GM19351 (cell line): ENCODE data around the gene PER2.
"Not testable (repeated sequence)": the region's sequence is repeated elsewhere in the genome, so short reads cannot be mapped to it uniquely, and the experiment has no call there.

Experiments used
- ATAC-seq: cut with Tn5 transposase; IDR thresholded peaks from one replicate; pipeline ENCODE4 v1.9.1; 2021; ENCODE audit warnings: mild to moderate bottlenecking, moderate library complexity; ENCODE audit not compliant: unreplicated experiment

Gene PER2, protein sequence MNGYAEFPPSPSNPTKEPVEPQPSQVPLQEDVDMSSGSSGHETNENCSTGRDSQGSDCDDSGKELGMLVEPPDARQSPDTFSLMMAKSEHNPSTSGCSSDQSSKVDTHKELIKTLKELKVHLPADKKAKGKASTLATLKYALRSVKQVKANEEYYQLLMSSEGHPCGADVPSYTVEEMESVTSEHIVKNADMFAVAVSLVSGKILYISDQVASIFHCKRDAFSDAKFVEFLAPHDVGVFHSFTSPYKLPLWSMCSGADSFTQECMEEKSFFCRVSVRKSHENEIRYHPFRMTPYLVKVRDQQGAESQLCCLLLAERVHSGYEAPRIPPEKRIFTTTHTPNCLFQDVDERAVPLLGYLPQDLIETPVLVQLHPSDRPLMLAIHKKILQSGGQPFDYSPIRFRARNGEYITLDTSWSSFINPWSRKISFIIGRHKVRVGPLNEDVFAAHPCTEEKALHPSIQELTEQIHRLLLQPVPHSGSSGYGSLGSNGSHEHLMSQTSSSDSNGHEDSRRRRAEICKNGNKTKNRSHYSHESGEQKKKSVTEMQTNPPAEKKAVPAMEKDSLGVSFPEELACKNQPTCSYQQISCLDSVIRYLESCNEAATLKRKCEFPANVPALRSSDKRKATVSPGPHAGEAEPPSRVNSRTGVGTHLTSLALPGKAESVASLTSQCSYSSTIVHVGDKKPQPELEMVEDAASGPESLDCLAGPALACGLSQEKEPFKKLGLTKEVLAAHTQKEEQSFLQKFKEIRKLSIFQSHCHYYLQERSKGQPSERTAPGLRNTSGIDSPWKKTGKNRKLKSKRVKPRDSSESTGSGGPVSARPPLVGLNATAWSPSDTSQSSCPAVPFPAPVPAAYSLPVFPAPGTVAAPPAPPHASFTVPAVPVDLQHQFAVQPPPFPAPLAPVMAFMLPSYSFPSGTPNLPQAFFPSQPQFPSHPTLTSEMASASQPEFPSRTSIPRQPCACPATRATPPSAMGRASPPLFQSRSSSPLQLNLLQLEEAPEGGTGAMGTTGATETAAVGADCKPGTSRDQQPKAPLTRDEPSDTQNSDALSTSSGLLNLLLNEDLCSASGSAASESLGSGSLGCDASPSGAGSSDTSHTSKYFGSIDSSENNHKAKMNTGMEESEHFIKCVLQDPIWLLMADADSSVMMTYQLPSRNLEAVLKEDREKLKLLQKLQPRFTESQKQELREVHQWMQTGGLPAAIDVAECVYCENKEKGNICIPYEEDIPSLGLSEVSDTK (N-terminal part only)

DNA sequence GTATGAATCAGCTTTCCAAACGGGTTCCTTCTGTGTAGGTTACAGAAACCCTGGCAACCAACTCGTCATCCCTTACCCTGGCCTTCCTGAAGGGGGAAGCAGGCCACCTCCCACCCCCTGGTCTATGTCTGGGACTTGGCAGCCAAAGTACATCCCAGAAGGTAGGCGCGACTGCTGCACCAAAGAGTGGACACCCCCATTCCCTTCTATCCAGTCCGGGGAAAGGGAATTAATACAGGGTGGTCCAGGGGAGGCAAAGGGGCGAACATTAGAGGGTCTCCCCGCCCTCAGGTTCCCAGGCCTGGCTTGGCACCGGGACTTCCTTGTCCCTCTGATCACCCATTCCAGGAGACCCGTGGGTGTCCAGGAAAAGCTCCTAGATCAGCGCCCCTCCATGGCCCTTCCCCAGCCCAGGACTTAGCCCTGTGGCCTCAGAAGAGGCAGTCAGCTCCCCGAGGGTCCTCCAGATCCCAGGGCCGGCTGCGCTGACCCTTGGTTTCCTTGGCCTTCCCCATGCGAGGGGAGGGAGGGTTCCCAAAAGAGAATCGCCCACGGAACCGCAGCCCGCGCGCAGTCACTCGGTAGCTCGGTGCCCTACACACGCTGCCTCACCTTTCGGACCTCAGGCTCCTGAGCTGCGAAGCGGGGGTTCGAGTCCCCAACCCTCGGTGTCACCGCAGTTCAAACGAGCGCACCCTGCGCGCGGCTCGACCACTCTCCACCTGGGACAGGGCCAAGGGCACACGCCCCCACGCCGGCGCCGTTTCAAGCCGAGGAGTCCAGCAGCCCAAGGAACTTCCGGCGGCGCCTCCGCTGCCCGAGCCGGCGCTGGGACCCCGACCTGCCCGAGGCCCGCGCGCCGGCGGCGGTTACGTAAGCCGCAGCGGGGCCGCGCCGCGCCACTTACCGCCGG, at the start of gene PER2:
TSS of gene PER2 (minus strand) at position 874 of the 913 bp plus-strand sequence. CDS start 10,674 bp downstream, outside the sequence.
- peak; percentile 32 for ATAC-seq

DNA sequence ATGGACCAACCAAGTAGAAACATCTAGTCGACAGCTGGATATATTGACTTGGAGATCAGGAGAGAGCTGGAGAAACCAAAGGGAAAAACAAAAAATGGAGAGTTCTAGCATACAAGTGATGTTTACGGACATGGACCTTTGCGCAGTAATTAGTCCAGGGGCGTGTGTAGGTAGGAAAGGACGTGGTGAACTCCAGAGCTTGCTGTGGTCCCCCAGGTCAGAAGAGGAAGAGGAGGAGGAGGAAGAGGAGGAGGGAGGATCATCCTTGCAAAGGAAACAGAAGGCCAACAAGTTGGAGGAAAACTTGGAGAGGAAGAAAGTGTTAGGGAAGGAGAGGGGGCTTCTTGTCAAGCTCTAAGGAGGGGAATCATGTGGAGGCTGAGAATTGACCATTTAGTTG, 49.4 kb upstream of the PER2 start:
- no peak for ATAC-seq

DNA sequence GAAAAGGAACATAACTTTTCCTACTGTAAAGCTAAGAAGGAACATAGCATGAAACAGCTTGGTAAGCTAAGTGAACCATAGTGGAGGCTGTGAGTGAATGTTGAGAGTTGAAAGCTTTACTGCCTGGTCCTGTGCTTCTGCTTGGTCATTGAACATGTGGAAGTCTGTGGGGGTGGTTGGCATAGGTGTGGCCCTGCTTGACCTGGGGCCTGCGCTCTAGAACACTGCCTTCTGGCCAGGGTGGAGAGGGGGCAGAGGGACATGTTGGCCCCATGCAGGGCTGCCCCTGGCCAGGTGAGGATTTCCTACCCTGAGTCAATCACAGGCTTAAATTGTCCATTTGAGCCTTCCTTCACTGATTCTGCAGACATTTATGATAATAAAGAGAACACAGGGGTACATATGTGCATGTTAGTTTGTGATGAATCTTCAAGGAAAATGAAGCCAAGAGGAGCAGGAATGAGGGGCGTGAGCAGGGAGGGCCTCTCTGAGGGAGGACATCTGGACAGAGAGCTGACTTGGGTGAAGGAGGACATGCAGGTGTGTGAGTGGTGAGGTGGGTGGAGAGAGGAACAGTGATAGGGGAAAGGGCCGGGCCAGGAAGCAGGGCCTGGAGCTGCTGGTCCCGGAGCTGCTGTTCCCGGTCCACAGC, 48.5 kb upstream of the PER2 start:
- no peak for ATAC-seq

DNA sequence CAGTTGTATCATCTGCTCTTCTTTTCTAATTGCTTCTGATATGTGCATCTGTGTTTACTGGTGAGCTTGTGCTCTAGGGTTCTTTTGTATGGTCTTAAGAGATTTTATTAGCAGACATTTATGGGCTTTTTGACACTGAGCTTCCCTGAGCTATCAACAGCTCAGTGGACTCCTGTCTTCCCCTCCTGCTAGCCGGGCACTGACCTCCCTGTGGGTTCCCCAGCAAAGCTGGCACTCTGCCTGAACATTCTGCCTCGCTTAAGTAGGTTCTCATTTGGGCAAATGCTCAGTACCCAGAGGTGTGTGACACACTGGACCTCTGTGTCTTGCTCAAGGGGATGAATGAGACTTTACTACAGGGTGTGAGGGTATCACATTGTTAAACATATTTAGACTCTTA, 47.7 kb upstream of the PER2 start:
- ATAC-seq, result no peak

DNA sequence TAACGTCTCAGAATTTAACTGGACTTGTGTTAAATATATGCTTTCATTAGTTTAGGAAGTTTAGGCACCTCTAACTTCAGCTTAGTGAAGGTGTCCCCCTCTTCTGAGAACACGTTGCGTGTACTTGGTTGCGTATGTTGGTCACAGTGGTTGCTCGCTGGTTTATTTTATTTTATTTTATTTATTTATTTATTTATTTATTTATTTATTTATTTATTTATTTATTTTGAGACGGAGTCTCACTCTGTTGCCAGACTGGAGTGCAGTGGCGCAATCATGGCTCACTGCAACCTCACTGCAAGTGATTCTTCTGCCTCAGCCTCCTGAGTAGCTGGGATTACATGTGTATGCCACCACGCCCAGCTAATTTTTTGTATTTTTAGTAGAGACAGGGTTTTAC, 47.2 kb upstream of the PER2 start:
- ATAC-seq, result not testable (repeated sequence)

DNA sequence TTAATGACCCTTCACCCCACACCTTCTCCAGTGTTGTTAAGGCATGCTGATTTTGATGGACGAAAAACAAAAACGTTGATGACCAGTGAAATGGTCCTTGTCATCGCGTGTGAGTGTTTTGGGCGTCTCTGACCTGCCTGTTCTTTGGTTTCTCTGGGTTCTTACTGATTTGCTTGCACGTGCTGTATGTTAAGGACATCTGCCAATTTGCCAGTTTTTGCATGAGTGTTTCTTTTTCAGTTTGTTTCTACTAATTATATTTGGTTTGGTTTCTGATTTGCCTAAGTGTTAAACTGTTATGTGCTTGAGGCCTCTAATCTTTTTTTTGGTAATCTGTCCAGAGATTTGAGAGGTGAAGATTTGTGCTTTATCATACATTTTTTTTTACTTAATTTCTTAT, 46.5 kb upstream of the PER2 start:
- ATAC-seq, result no peak

DNA sequence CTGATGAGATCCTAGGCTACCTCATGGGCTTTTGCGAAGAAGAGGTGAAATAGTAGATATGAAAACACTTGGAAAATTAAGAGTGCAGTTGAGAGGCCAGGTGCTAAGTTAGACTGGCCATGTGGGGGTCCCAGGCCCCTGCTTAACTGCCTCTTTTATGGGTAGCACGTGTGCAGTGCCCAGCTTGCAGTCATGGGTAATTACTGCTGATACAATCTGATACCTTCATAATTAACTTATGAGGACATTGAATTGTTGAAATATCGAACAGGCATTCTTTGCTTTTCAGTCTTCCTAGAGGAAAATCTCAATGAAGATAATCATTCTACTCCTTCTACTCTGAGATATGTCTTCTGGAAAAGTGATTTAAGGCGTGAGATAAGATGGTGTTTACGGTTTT, 43.5 kb upstream of the PER2 start:
- ATAC-seq, result no peak

DNA sequence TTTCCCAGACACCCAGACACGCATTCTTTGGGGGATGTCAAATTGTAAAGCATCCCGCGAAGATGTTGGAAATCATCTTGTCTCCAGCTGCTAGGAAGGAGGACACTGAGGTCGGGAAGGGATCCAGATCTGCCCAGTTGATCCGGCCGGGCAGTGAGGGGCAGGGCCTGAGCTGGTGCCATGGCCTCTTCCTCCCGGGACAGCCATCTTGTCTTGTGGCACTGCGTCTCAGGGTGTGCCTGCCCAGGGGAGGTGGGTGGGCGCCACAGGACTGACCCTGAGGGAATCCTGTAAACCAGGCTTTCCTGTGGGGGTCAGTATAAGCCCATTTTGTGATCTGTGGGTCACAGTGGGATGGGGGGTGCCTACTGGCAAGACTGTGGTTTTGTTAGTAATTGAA, 42.0 kb upstream of the PER2 start:
- no peak for ATAC-seq

DNA sequence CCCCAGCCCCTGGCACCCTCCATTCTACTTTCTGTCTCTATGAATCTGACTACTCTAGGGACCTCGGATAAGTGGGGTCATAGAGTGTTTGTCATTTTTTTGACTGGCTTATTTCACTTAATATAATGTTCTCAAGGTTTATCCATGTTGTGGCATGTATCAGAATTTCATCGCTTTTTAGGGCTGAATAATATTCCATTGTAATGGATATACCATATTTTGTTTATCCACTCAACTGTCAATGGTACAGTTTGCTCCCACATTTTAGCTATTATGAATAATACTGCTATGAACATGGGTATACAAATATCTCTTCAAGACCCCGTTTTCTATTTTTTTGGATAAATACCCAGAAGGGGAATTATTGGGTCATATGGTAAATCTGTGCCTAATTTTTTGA, 39.3 kb upstream of the PER2 start:
- ATAC-seq, result no peak

DNA sequence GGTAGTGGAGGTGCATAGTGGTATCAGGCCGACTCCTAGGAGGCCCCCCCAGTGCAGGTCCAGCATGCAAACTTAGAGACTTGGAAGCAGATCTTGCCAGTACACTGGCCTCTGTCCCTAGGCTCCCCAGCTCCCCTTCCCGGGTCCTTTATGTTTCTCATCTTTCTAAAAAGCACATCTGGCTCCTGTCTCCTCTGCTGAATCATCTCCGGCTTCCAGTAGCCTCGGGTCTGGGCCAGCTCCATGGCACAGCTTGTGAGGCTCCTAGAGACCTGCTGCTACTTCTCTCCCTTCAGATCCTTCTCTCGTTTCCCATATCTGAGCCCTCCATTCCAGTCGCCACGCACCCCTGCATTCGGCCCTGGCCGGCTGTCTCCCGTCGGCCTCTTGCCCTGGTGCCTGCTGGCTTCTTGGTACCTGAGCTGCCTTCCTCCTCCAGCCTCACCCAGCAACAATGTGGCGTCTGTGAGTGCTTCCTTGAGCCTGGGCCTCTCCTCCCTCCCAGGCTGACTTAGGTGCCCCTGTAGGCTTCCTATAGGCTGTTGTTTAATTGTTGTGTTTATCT, 38.5 kb upstream of the PER2 start:
- ATAC-seq, result no peak

DNA sequence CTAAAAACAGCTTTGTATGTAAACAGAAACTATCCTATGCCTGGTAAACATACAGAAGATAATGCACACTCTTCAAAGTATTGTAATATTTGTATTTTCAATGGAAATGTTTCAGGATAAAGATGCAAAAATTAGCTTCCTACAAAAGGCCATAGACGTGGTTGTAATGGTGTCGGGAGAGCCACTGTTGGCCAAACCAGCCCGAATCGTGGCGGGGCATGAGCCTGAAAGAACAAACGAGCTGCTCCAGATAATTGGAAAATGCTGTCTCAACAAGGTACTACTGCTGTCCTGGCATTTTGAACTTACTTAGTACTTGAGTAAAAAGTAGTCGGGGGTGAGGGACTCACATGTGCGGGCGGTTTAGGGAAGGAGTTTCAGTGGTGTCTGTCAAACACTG, 37.3 kb upstream of the PER2 start:
- no peak for ATAC-seq

DNA sequence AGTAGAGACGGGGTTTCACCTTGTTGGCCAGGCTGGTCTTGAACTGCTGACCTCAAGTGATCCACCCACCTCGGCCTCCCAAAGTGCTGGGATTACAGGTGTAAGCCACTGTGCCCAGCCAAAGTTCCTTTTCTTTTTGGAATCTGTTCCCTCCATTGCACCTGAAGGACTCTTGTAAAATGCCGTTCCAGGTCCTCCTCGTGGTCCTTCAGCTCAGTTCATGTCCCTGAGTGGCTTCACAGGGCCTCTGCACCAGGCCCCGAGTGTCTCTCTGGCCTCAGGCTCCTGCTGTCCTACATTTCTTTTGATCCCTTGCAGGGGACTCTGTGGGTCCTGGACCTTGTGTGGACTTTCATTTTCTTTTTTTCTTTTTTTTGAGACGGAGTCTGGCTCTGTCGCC, 35.8 kb upstream of the PER2 start:
- ATAC-seq, result not testable (repeated sequence)

DNA sequence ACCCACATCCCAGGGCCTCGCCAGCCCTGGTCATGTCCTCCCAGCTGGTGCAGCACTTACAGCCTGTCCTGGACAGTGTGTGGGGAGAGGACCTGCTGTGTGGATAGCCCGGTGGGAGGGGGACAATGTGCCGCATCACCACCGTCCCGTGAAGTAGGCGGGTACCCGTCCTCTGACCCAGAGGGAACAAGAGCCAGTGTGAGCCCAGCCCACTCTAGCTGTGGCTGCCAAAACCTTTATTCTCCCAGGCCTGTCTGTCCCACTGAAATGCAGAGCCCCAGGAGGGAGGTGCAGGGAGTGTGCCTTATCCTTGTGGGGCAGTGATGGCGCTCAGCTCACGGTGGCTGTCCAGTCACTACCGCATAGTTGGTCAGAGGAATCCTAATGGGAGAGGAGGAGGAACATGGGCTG, 33.6 kb upstream of the PER2 start:
- ATAC-seq, result no peak

DNA sequence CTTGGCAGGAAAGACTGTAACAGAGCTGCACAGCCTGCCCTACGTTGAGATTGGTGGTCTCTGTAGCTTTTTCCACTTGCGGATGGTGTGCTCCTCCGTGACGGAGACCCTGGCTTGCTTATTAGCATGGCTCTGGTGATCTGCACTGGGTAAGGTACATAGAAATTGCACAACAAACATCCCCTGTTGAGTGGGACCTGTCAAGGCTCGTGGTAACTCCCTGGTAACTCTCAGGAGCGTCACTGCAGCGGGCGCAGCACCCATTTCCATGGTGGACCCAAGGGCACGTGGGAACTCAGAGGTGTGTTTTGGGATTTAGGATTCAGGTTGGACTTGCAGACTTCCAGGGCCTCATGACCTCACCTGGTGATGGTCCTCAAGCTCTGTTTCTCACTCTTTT, 33.1 kb upstream of the PER2 start:
- no peak for ATAC-seq

DNA sequence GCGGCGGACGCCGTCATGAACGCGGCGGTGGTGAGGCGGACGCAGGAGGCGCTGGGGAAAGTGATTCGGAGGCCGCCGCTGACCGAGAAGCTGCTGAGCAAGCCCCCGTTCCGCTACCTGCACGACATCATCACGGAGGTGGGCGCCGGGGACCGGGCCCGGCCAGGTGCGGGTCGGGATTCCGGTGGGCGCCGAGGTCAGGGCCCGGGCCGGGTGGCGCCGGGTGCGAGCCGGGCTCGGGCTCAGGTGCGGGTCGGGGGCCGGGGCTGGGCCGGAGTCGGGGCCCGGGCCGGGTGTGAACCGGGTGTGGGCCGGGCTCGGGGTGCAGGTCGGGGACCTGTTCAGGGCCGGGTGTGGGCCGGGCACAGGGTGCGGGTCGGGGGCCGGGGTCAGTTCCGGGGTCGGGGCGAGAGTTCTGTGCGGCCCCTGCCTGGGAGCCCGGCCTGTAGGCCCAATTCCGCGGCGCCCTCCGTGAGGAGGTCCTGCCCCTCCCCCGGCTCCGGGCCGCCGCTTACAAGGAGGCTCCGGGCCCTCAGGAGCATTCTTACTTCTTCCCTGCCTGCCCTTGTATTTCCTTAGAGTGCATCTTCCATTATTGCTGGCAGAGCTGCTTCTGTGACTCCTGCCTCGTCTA, 32.4 kb upstream of the PER2 start:
- ATAC-seq, result peak; percentile 50

DNA sequence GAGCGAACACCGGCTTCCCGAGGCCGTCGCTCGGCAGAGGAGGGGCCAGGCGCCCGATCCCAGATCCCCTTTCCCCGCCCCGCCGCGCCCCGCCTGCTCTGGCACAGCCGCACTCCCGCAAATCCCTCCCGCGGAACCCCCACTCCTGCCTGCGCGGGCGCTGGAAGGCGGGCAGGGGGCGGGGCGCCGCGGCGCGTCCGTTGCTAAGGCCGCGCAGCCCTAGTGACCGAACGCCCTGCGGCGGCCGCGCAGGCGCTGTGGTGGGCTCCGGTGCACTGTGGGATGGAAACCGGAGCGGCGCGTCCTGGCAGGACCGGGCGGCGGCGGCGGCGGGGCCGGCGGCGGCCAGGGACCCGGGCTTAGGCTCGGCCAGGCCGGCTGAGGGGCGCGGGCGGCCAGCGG, 31.8 kb upstream of the PER2 start, which contains the start of gene TRAF3IP1:
TSS of gene TRAF3IP1 (plus strand) at position 273 of the 402 bp plus-strand sequence. CDS start 145 bp downstream, outside the sequence.
- ATAC-seq, result peak; percentile 96

DNA sequence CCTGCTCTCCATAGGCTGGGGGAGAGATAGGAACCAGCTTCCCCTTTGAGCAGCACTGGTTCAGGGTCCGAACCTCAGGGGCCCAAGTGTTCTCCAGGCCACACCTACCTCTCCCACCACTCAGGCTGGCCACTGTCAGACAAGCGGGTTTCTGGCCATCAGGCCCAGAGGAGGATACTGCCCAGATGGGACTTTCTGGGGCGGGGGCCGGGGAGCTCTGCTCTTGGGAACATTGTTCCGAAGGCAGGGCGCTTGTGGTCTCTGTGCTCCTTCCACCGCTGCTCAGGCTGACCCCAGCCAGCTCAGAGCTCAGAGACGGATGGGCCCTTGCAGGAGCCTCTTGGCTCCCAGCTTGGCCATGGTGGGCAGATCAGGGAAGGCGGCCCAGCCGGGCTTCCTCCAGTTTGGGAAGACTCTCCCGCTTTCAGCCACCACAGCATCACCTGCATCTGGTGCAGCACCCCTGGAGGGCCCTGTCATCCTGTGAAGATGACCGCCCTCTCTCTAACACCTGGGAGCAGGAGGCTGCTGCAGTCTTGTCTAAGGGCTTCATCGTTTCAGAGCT, 26.7 kb upstream of the PER2 start:
- no peak for ATAC-seq

DNA sequence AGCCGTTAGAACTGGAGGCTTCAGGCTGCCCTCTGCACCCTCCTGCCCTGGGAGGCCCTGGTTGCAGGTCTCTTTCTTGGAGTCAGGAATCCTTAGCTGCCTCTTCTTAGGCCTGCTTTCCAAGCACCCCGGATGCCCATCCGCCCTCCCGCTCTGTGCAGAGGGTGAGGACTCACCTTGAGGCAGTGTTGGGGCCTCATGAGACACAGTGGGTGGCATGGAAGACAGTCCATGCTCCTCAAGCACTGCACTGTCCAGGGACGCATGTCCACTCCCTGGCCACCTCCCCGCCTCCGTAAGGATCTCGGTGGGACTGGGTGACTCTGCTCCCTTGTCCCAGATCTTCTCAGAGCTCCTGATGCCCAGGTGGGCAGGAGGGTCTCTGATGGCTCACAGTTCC, 26.2 kb upstream of the PER2 start:
- ATAC-seq, result no peak

DNA sequence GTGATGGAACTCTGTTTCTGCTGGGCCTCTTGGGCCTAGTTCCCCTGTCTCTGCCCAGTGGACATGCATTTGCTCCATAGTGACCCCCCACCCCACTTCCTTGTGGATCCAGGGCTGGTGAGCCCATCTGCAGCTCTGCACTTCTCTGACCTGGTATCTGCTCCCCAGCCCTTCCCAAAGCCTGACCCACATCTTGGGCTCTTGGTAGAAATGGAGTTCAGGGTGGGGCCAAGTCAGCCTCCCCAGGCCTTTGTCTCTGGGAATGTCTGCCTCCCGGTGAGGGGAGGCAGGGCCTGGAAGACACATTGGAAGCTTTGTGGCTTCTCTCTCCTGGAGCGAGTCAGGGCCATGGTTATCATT, 25.6 kb upstream of the PER2 start:
- ATAC-seq, result no peak
